Keratinocyte (primary cell): ENCODE measurements around the gene GBP2.

Source experiments
- EZH2 ChIP-seq: IDR thresholded peaks from one replicate; pipeline ENCODE4 v1.6.1; 2012; ENCODE audit warnings: inconsistent platforms, mild to moderate bottlenecking, low read length, moderate library complexity
- TF ChIP-seq, protein P1 (sequence below), 3 experiments: IDR thresholded peaks in 1 of 3; conservative IDR thresholded peaks in 1 of 3; optimal IDR thresholded peaks in 1 of 3; 2 replicates in 2 of 3; 3 replicates in 1 of 3; pipeline versions ENCODE3 to v1.5.1; 2011; ENCODE audit warnings: low read length in 3 of 3, mild to moderate bottlenecking in 3 of 3, moderate library complexity in 2 of 3, control low read depth in 1 of 3, inconsistent platforms in 1 of 3; ENCODE audit not compliant: insufficient read depth in 2 of 3; ENCODE audit errors: extremely low read depth in 1 of 3

DNA sequence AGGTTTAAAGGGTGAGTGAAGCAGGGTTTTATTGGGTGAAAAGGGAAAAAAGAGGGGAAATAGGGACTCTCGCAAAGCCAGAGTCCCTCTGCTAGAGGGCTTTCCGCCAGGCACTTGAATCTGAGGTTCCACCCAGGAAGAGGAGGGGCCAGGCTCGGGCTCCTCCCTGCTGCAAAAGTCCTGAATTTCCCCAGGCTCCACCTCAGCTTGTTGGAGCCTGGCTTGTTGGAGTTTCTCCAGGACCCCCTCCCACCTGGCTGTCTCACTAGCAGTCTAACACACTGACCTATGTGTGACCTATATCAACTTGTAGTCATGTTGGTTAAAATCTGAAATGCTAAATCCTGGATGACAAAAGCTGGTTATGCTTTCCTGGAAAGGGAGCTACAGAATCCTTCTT, 25.5 kb downstream of the GBP2 start:
- TF ChIP-seq, protein P1, sequence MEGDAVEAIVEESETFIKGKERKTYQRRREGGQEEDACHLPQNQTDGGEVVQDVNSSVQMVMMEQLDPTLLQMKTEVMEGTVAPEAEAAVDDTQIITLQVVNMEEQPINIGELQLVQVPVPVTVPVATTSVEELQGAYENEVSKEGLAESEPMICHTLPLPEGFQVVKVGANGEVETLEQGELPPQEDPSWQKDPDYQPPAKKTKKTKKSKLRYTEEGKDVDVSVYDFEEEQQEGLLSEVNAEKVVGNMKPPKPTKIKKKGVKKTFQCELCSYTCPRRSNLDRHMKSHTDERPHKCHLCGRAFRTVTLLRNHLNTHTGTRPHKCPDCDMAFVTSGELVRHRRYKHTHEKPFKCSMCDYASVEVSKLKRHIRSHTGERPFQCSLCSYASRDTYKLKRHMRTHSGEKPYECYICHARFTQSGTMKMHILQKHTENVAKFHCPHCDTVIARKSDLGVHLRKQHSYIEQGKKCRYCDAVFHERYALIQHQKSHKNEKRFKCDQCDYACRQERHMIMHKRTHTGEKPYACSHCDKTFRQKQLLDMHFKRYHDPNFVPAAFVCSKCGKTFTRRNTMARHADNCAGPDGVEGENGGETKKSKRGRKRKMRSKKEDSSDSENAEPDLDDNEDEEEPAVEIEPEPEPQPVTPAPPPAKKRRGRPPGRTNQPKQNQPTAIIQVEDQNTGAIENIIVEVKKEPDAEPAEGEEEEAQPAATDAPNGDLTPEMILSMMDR (optimal IDR thresholded peaks at IDR 0.05 in 1 of 3, IDR thresholded peaks at IDR 0.05 in 1 of 3, conservative IDR thresholded peaks at IDR 0.05 in 1 of 3; ENCODE audit: extremely low read depth in 1 of 3, insufficient read depth in 2 of 3, low read length in 3 of 3), result no peak
- no peak for TF ChIP-seq EZH2
